NCI-H226 (cell line): Measurements from ENCODE around the gene BBIP1.
"Not testable (repeated sequence)": the region's sequence is repeated elsewhere in the genome, so short reads cannot be mapped to it uniquely, and the experiment has no call there.

Experiments used
- DNase-seq: peaks from one replicate; pipeline ENCODE4 v3.0.0-alpha.2; 2015

Gene BBIP1

DNA sequence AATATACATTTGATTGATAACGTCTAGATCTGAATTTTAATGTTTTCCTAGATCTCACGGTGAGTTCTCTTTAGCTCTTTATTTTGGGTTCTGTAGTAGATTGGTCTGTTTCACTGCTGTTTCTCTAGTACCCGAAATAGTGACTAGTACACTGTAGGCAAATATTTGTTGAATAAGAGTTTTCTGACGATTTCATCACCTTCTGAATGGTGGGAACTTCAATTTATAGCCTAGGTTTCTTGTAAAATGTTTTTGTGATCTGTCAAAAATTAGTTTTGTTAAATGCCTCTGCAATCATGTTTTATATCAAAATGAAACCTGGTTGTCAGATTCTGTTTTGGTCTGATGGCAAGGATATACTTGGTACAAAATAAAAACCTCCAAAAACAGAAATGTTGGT is 37.1 kb downstream of the BBIP1 start:
- DNase-seq = no peak

DNA sequence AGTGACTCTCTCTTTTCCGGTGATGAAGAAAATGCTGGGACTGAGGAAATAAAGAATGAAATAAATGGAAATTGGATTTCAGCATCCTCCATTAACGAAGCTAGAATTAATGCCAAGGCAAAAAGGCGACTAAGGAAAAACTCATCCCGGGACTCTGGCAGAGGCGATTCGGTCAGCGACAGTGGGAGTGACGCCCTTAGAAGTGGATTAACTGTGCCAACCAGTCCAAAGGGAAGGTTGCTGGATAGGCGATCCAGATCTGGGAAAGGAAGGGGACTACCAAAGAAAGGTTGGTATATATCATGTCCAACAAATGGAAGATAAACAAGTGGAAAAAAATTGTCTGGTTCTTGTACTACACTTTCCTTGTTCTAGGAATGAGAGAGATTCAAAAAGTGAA is 37.7 kb downstream of the BBIP1 start:
- no peak for DNase-seq

GRCh38 chr10:110880012-110880411 is 39.0 kb downstream of the BBIP1 start:
- no peak for DNase-seq

- DNase-seq = no peak
Observed at GRCh38 chr10:110876788-110877187, 42.2 kb downstream of the BBIP1 start.

DNA sequence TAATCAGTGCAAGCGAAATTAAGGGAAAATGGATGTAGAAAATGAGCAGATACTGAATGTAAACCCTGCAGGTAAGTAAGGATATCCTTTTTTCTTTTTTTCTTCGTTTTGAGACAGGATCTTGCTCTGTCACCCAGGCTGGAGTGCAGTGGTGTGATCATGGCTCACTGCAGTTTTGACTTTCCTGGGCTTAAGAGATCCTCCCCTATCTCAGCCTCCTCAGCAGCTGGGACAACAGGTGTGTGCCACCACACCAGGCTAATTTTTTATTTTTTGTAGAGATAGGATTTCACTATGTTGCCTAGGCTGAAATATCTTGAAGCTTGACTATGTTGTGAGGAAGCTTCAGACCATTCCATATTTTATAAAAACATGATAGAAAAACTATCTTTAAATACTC is 43.0 kb downstream of the BBIP1 start:
- no peak for DNase-seq

- DNase-seq = no peak
Observed at GRCh38 chr10:110873951-110874350, 45.0 kb downstream of the BBIP1 start.

- no peak for DNase-seq
Observed at GRCh38 chr10:110872984-110873923, 45.7 kb downstream of the BBIP1 start.

DNA sequence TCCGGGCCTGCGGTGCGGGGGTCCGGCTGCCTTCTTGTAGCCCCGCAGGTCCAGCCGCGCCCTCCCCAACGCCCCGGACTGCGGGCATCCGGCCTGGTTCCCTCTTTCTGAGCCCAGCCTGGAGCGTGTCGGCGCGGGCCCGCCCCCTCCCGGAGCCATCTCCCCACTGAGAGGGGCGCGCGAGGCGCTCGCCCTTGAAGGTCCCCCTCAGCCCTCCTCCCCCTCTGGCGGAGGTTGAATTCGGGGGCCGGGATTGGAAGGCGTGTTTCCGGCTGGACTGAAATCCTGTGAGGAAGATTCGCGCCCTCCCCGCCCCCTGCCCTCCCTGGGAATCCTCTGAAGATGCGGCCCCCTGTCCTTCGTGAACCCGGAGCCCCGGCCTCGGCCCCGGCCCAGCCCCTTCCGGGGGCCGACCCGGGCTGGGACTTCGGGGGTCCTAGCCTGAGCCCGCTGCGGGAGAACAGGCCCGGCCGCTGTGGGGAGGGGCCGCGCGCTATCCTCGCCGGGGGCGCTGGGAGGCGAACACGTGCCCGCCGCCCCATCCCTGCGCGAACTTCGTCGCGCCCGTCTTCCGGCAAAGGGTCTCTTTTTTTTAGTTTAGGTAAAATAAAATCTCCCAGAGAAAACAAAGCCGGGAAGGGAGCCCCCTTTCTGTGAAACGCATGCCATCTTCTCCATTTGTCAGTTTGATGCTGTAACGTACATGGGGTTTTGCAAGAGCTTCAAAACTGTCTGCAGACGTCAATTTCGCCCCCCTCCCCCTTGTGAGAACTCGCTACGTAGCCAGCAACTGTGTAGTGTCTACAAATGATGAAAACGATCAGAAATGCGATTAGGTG is 46.6 kb downstream of the BBIP1 start:
- peak; percentile 47 for DNase-seq

GRCh38 chr10:110871298-110872084 is 47.5 kb downstream of the BBIP1 start, which contains the start of gene PDCD4:
PDCD4 (plus strand) TSS chr10:110871928; CDS start chr10:110876028, 4,100 bp downstream.
- peak; percentile 96 for DNase-seq

DNA sequence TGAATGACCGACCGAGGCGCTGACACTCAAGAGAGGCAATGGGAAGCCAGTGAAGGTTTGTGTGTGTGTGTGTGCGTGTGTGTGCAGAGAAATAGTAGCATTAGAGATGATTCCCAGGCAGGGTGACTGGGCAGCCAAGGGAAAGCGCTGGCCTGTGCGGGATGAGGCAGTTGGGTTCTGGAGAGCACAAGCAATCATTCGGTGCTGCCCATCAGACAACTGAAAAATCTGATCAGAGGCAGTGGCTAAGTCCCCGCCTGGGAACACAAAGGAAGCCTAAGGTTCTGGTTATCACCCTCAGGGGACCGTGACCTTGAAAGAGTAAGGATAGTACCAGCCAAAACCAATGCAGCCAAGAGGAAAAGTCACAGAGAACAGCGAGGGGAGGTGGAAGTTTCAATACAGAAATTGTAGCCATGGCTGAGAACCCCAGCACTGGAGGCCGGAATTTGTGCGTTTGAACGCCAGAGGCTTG is 48.1 kb downstream of the BBIP1 start:
- DNase-seq = no peak

DNA sequence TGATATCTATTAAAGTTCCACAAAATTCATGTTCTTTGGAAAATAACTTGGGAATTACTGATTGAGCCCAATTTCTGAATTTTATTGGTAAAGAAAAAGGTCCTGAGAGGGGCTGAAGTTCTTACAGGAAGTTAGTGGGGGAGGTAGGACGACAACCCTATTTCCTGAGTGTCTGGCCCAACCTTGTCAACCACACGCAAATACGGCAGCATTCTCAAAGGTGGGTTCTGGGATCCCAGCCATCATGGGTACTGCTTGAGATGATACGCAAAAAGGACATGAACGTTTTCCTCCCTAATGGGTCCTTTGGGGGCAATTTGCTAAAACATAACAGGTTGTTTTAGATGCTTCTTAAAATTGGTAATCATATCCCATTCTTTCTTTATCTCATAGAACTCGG is 50.0 kb downstream of the BBIP1 start:
- DNase-seq = no peak

- DNase-seq = no peak
Observed at GRCh38 chr10:110867807-110868465, 51.0 kb downstream of the BBIP1 start.

GRCh38 chr10:110867011-110867806 is 51.8 kb downstream of the BBIP1 start:
- DNase-seq = not testable (repeated sequence)

GRCh38 chr10:110865809-110866482 is 53.0 kb downstream of the BBIP1 start:
- DNase-seq = peak; percentile 46

DNA sequence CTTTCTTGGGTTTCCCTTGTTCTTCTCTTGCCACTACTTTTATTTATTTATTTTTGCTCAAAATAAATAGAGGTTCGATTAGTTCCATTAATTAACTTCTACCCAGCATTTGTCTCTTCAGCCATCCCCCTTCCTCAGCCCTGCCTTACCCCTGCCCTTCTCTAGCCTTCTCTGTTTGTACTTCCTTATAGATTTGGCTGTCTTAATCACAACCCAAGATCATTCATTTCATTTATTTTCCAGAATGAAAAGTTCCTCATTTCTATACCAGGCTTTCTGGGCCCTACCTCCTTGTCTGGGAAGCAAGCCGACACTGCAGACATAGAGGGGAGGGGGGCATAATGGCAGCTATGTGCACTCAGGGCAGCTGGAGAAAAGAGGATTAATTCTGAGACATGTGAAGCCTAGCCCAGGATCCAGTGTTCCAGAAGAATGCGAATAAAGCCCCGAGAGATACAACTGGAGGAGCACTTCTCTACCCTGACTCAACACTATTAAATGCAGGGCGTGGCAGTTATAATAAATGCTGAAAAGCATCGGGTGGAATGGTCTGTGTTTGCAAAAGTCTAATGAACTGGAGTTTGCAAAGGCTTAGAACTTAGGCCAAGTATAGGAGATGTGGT is 53.7 kb downstream of the BBIP1 start:
- DNase-seq = peak; percentile 78

- no peak for DNase-seq
Observed at GRCh38 chr10:110864662-110865140, 54.3 kb downstream of the BBIP1 start.

- DNase-seq = no peak
Observed at GRCh38 chr10:110863956-110864355, 55.0 kb downstream of the BBIP1 start.

- DNase-seq = no peak
Observed at GRCh38 chr10:110863361-110863760, 55.6 kb downstream of the BBIP1 start.

DNA sequence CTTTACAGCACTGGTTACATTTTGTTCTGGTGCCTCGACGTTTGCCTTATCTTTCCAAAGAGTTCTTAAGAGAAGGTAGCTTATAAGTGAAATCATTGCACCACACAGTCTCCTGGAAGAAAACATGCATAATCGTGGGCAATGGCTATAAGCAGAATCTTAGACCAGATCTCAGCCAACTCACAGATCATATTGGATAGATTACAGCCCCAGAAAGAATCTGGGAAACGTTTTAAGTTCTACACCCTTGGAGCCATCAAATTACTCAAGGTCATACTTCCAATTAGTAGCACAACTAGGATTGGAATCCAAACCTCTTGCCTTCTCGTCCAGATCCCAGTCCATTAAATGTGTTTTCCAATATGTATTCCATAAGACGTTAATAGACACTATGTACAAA is 56.0 kb downstream of the BBIP1 start:
- DNase-seq = no peak
